Measurements from ENCODE around the gene REC8.

DNA sequence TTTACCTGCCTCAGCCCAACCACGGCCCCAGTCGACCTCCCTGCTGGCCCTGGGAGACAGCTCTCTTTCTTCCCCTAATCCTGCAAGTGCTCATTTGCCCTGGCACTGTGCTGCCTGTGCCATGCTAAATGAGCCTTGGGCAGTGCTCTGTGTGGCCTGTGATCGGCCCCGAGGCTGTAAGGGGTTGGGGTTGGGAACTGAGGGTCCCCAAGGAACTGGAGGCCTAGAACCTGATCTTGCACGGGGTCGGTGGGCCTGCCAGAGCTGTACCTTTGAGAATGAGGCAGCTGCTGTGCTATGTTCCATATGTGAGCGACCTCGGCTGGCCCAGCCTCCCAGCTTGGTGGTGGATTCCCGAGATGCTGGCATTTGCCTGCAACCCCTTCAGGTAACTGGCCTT lies 21.8 kb upstream of the REC8 start:
- no peak for TF ChIP-seq RAD21 (IDR thresholded peaks at IDR 0.05)
- TF ChIP-seq, protein P1, sequence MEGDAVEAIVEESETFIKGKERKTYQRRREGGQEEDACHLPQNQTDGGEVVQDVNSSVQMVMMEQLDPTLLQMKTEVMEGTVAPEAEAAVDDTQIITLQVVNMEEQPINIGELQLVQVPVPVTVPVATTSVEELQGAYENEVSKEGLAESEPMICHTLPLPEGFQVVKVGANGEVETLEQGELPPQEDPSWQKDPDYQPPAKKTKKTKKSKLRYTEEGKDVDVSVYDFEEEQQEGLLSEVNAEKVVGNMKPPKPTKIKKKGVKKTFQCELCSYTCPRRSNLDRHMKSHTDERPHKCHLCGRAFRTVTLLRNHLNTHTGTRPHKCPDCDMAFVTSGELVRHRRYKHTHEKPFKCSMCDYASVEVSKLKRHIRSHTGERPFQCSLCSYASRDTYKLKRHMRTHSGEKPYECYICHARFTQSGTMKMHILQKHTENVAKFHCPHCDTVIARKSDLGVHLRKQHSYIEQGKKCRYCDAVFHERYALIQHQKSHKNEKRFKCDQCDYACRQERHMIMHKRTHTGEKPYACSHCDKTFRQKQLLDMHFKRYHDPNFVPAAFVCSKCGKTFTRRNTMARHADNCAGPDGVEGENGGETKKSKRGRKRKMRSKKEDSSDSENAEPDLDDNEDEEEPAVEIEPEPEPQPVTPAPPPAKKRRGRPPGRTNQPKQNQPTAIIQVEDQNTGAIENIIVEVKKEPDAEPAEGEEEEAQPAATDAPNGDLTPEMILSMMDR (IDR thresholded peaks at IDR 0.05; ENCODE audit: low read depth, low read length, missing input control), result no peak
- no peak for TF ChIP-seq HNF4A (conservative IDR thresholded peaks at IDR 0.05)
- no peak for TF ChIP-seq GABPA (IDR thresholded peaks at IDR 0.05 in 1 of 2, conservative IDR thresholded peaks at IDR 0.05 in 1 of 2)
- TF ChIP-seq, protein P2, sequence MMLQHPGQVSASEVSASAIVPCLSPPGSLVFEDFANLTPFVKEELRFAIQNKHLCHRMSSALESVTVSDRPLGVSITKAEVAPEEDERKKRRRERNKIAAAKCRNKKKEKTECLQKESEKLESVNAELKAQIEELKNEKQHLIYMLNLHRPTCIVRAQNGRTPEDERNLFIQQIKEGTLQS (IDR thresholded peaks at IDR 0.05), result no peak
- TF ChIP-seq NR2F2 (IDR thresholded peaks at IDR 0.05), result no peak
- no peak for TF ChIP-seq SP1 (IDR thresholded peaks at IDR 0.05)
- no peak for TF ChIP-seq JUND (IDR thresholded peaks at IDR 0.05)
- TF ChIP-seq, protein P3, sequence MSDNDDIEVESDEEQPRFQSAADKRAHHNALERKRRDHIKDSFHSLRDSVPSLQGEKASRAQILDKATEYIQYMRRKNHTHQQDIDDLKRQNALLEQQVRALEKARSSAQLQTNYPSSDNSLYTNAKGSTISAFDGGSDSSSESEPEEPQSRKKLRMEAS (IDR thresholded peaks at IDR 0.05), result no peak
- TF ChIP-seq, protein P4, sequence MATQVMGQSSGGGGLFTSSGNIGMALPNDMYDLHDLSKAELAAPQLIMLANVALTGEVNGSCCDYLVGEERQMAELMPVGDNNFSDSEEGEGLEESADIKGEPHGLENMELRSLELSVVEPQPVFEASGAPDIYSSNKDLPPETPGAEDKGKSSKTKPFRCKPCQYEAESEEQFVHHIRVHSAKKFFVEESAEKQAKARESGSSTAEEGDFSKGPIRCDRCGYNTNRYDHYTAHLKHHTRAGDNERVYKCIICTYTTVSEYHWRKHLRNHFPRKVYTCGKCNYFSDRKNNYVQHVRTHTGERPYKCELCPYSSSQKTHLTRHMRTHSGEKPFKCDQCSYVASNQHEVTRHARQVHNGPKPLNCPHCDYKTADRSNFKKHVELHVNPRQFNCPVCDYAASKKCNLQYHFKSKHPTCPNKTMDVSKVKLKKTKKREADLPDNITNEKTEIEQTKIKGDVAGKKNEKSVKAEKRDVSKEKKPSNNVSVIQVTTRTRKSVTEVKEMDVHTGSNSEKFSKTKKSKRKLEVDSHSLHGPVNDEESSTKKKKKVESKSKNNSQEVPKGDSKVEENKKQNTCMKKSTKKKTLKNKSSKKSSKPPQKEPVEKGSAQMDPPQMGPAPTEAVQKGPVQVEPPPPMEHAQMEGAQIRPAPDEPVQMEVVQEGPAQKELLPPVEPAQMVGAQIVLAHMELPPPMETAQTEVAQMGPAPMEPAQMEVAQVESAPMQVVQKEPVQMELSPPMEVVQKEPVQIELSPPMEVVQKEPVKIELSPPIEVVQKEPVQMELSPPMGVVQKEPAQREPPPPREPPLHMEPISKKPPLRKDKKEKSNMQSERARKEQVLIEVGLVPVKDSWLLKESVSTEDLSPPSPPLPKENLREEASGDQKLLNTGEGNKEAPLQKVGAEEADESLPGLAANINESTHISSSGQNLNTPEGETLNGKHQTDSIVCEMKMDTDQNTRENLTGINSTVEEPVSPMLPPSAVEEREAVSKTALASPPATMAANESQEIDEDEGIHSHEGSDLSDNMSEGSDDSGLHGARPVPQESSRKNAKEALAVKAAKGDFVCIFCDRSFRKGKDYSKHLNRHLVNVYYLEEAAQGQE (IDR thresholded peaks at IDR 0.05), result no peak
- TF ChIP-seq FOXA1 (IDR thresholded peaks at IDR 0.05), result no peak
- no peak for TF ChIP-seq RXRA (IDR thresholded peaks at IDR 0.05)
- no peak for TF ChIP-seq YY1 (IDR thresholded peaks at IDR 0.05)
- TF ChIP-seq, protein P5, sequence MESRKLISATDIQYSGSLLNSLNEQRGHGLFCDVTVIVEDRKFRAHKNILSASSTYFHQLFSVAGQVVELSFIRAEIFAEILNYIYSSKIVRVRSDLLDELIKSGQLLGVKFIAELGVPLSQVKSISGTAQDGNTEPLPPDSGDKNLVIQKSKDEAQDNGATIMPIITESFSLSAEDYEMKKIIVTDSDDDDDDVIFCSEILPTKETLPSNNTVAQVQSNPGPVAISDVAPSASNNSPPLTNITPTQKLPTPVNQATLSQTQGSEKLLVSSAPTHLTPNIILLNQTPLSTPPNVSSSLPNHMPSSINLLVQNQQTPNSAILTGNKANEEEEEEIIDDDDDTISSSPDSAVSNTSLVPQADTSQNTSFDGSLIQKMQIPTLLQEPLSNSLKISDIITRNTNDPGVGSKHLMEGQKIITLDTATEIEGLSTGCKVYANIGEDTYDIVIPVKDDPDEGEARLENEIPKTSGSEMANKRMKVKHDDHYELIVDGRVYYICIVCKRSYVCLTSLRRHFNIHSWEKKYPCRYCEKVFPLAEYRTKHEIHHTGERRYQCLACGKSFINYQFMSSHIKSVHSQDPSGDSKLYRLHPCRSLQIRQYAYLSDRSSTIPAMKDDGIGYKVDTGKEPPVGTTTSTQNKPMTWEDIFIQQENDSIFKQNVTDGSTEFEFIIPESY (IDR thresholded peaks at IDR 0.05), result no peak
